OCI-LY3 (cell line): ENCODE measurements around the gene ESPN.
"Not testable (repeated sequence)": the region's sequence is repeated elsewhere in the genome, so short reads cannot be mapped to it uniquely, and the experiment has no call there.

Source experiments
- EZH2phosphoT487 ChIP-seq: fragments of 200-600 bp; shearing (Covaris generic); IDR thresholded peaks from 2 replicates; pipeline ENCODE4 v1.6.1; 2018; ENCODE audit warnings: antibody characterized with exemption, mixed run types, low read depth
- TF ChIP-seq, protein P1 (sequence below): fragments of 200-600, 300-600 bp; sonication (generic); IDR thresholded peaks from 2 replicates; pipeline ENCODE4 v1.5.1; 2014; ENCODE audit warnings: antibody characterized with exemption, low read length, low read depth

DNA sequence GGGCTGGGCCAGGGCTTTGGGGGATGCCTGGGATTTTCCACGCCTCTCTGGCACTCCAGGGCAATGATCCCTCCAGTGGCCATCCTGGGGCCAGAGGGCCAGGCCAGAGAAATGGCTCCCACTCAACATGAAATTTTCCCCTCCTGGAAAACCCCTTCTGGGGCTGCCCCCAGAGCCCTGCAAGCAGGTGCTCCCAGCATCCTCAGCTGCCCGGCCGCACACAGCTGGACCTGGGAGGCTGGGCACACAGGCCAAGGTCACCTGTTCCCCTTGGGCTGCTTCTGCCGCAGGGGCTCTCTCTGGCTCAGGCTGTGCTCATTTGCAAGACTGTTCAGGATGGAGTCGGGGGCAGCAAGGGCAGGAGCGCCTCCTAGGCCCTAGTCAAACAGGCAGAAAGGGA is 3.9 kb downstream of the ESPN start:
- TF ChIP-seq, protein P1, sequence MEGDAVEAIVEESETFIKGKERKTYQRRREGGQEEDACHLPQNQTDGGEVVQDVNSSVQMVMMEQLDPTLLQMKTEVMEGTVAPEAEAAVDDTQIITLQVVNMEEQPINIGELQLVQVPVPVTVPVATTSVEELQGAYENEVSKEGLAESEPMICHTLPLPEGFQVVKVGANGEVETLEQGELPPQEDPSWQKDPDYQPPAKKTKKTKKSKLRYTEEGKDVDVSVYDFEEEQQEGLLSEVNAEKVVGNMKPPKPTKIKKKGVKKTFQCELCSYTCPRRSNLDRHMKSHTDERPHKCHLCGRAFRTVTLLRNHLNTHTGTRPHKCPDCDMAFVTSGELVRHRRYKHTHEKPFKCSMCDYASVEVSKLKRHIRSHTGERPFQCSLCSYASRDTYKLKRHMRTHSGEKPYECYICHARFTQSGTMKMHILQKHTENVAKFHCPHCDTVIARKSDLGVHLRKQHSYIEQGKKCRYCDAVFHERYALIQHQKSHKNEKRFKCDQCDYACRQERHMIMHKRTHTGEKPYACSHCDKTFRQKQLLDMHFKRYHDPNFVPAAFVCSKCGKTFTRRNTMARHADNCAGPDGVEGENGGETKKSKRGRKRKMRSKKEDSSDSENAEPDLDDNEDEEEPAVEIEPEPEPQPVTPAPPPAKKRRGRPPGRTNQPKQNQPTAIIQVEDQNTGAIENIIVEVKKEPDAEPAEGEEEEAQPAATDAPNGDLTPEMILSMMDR = not testable (repeated sequence)
- TF ChIP-seq EZH2phosphoT487 = not testable (repeated sequence)
